MM.1S (cell line): ENCODE measurements around the gene RAB24.

ENCODE experiments used
- DNase-seq: peaks from one replicate; pipeline ENCODE4 v3.0.0-alpha.2; 2015
- H2AFZ ChIP-seq: fragments of 300-600 bp; sonication (generic); 2 replicates; pipeline ENCODE4 v1.6.0; 2016; ENCODE audit warnings: antibody characterized with exemption, low read length
- H3F3A ChIP-seq: fragments of 300-600 bp; sonication (generic); 2 replicates; pipeline ENCODE4 v1.6.1; 2016; ENCODE audit warnings: mild to moderate bottlenecking, antibody characterized with exemption, low read length, moderate library complexity, mixed read lengths; ENCODE audit not compliant: insufficient read depth
- H3K27ac ChIP-seq: fragments of 300-600 bp; sonication (generic); 2 replicates; pipeline ENCODE4 v1.5.1; 2016; ENCODE audit warnings: mild to moderate bottlenecking, low read length
- H3K27me3 ChIP-seq: fragments of 300-600 bp; sonication (generic); replicated peaks from 2 replicates; pipeline ENCODE4 v1.6.0; 2016; ENCODE audit warnings: low read length; ENCODE audit not compliant: insufficient read depth
- H3K36me3 ChIP-seq: fragments of 300-600 bp; sonication (generic); replicated peaks from 2 replicates; pipeline ENCODE4 v1.6.1; 2016; ENCODE audit warnings: mild to moderate bottlenecking, low read length, mixed read lengths; ENCODE audit not compliant: insufficient read depth
- H3K4me1 ChIP-seq: fragments of 300-600 bp; sonication (generic); 2 replicates; pipeline ENCODE4 v1.6.1; 2016; ENCODE audit warnings: low read length, mixed read lengths
- H3K4me2 ChIP-seq: fragments of 300-600 bp; sonication (generic); 2 replicates; pipeline ENCODE4 v1.6.0; 2016; ENCODE audit warnings: low read depth, low read length
- H3K4me3 ChIP-seq: fragments of 300-600 bp; sonication (generic); 2 replicates; pipeline ENCODE4 v1.5.1; 2016; ENCODE audit warnings: low read length, mixed read lengths
- H3K79me2 ChIP-seq: fragments of 300-600 bp; sonication (generic); 2 replicates; pipeline ENCODE4 v1.6.1; 2016; ENCODE audit warnings: mixed run types, low read length, mixed read lengths
- H3K9ac ChIP-seq: fragments of 300-600 bp; sonication (generic); 2 replicates; pipeline ENCODE4 v1.6.1; 2016; ENCODE audit warnings: low read length, mixed read lengths
- H3K9me2 ChIP-seq: fragments of 300-600 bp; sonication (generic); replicated peaks from 2 replicates; pipeline ENCODE4 v1.6.1; 2016; ENCODE audit warnings: mild to moderate bottlenecking, low read length, mixed read lengths; ENCODE audit not compliant: insufficient read depth
- H3K9me3 ChIP-seq: fragments of 300-600 bp; sonication (generic); replicated peaks from 2 replicates; pipeline ENCODE4 v1.6.1; 2016; ENCODE audit warnings: mild to moderate bottlenecking, low read length, mixed read lengths; ENCODE audit not compliant: insufficient read depth
- H4K20me1 ChIP-seq: fragments of 300-600 bp; sonication (generic); 2 replicates; pipeline ENCODE4 v1.6.1; 2016; ENCODE audit warnings: mild to moderate bottlenecking, low read length, moderate library complexity, mixed read lengths; ENCODE audit not compliant: insufficient read depth
- CTCF ChIP-seq: fragments of 300-600 bp; sonication (generic); IDR thresholded peaks from 2 replicates; pipeline ENCODE4 v1.5.1; 2016; ENCODE audit warnings: antibody characterized with exemption, low read length, mixed read lengths
- EZH2 ChIP-seq: fragments of 300-600 bp; sonication (generic); optimal IDR thresholded peaks from 2 replicates; pipeline ENCODE3; 2017; ENCODE audit warnings: low read depth, mild to moderate bottlenecking, antibody characterized with exemption, low read length, mixed read lengths
- EZH2phosphoT487 ChIP-seq: fragments of 300-600 bp; sonication (generic); IDR thresholded peaks from 2 replicates; pipeline ENCODE4 v1.6.1; 2018; ENCODE audit warnings: antibody characterized with exemption, low read length

RAB24 gene

GRCh38 chr5:177304392-177305119, 1.0 kb upstream of the RAB24 start:
- Histone ChIP-seq H3K9ac (peak overlapping the region; percentile 99), H4K20me1 (0 out of 2 replicates have a peak, but pooled peaks cover 7% of the 10 kb centered on the region), H3K4me3 (peak overlapping the region; percentile 98), H3K9me2 (no peaks in the 10 kb centered on the region), H3K27ac (peak overlapping the region; percentile 93), H3K36me3 (no peaks in the 10 kb centered on the region), H2AFZ (no peak overlapping the region), H3K79me2 (peaks cover 86% of the 10 kb centered on the region), H3K4me1 (peaks cover 36% of the 10 kb centered on the region), H3K27me3 (no peaks in the 10 kb centered on the region), H3K4me2 (peak overlapping the region; percentile 95), H3K9me3 (no peaks in the 10 kb centered on the region), H3F3A (peaks cover 77% of the 10 kb centered on the region)
- TF ChIP-seq EZH2: no peak
- TF ChIP-seq CTCF: no peak
- no peak for TF ChIP-seq EZH2phosphoT487
- peak; percentile 70 for DNase-seq

- peak overlapping the region; percentile 93 for H3K27ac ChIP-seq
- H3K4me2 ChIP-seq: peak overlapping the region; percentile 95
- DNase-seq: peak; percentile 28
- TF ChIP-seq CTCF (no peak), EZH2 (no peak), EZH2phosphoT487 (no peak)
- H3K79me2 ChIP-seq: peaks cover 80% of the 10 kb centered on the region
- H4K20me1 ChIP-seq: 0 out of 2 replicates have a peak, but pooled peaks cover 7% of the 10 kb centered on the region
- peak overlapping the region; percentile 99 for H3K9ac ChIP-seq
- H3K36me3 ChIP-seq: no peaks in the 10 kb centered on the region
- no peaks in the 10 kb centered on the region for H3K27me3 ChIP-seq
- peak overlapping the region; percentile 98 for H3K4me3 ChIP-seq
- H2AFZ ChIP-seq: no peak overlapping the region
- H3K9me2 ChIP-seq: no peaks in the 10 kb centered on the region
- H3F3A ChIP-seq: peaks cover 77% of the 10 kb centered on the region
- peaks cover 38% of the 10 kb centered on the region for H3K4me1 ChIP-seq
- no peaks in the 10 kb centered on the region for H3K9me3 ChIP-seq
These were observed 439 bp upstream of the RAB24 start for GRCh38 chr5:177303925-177304391.

GRCh38 chr5:177302354-177303110, 987 bp downstream of the RAB24 start:
- Histone ChIP-seq H3K9ac (peak overlapping the region; percentile 99), H4K20me1 (0 out of 2 replicates have a peak, but pooled peaks cover 7% of the 10 kb centered on the region), H3F3A (peaks cover 76% of the 10 kb centered on the region), H3K4me1 (peaks cover 47% of the 10 kb centered on the region), H3K27ac (peak overlapping the region; percentile 93), H3K4me3 (peak overlapping the region; percentile 98), H3K9me2 (no peaks in the 10 kb centered on the region), H2AFZ (no peak overlapping the region), H3K36me3 (no peaks in the 10 kb centered on the region), H3K79me2 (peaks cover 66% of the 10 kb centered on the region), H3K9me3 (no peaks in the 10 kb centered on the region), H3K27me3 (no peaks in the 10 kb centered on the region), H3K4me2 (peak overlapping the region; percentile 65)
- peak; percentile 48 for TF ChIP-seq CTCF
- no peak for TF ChIP-seq EZH2
- TF ChIP-seq EZH2phosphoT487: no peak
- DNase-seq: peak; percentile 81
